Mesenteric fat pad (tissue), 1 donor: ENCODE results near the gene NUDT11. TPM values are rescaled to one million over a fixed set of nuclear protein-coding genes. Genes with fewer than 3 reads are reported as not detected.
"Not testable (repeated sequence)": the region's sequence is repeated elsewhere in the genome, so short reads cannot be mapped to it uniquely, and the experiment has no call there.

ENCODE experiments used
- DNase-seq: peaks from one replicate; pipeline ENCODE4 v3.0.0-alpha.2; 2020; ENCODE audit warnings: low spot score
- long read RNA-seq: library from polyadenylated mRNA; unstranded; transcript quantifications from one replicate; pipeline ENCODE4 v2.0.0, GENCODE V29; 2020
- total RNA-seq: library from RNA; stranded (reverse); fragmentation: NEBNext Ultra II Directional; extraction: Animal tissue kit (Norgen Biotek cat#: 25700); gene quantifications from one replicate; pipeline ENCODE4 v1.2.1, GENCODE V29; 2021
- donor health status: DM: yes; HTN: yes; CAD: no.

The NUDT11 gene
- total RNA-seq, result 0.58 TPM
- long read RNA-seq, partial matches to known transcripts, result 0 of 2 reads
- long read RNA-seq, other reads (novel, unspliced or antisense), result 0 of 2 reads

DNA sequence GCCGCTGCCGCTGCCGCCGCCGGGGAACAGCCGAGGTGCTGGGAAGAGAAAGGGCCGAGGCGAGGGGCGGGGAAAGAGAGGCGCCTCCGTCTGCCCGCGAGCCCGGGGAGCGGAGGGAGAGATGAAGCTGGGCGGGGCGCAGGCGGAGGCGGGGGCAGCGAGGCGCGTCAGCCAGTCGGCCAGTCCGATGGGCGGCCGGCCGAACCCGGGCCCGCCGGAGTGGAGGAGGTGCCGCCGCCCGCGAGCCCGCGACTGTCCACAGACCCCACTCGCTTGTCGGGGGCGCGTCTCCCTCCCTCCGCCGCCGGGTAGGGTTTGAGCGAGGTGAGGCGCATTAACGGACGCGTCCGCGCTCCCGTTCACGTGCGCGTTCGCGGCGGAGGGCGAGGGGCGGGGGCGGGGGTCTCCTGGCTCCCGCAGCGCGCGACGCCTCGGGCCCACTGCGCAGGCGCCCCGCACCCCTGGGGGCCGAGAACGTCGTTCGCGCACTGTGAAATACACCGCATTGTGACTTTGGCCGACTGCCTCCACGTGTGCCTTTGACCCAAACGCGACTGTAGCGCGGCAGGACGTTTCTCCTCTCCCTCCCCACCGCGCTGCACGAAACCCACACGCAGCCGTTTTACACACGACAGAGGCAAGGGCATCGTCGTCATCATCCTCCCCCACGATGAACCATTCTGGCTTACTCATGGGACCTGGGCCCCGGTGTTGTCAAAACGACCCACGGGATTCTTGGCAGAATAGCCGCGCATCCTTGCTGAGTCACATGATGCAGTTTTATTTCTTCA is at the start of gene NUDT11:
Gene NUDT11, minus strand, starts transcription at position 92 of the 791 bp plus-strand sequence. CDS start 148 bp downstream, outside the sequence.
- no peak for DNase-seq

DNA sequence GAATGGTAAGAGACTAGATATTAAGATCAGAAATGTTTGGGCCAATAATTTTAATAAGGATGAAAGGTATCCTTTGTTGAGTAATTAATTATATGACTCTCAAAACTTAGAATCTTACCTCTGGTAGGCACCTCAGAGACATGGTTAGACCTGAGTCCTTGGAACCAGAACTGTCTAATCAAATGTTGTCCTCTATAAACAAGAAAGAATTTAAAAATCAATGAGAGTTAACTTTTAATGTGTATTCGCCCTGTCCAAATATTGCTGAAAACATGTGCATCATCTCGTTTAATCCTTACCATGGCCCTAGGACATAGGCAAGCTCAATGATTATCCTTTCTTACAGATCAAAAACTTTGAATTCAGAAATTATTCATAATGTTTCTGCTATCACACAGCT is 24.0 kb upstream of the NUDT11 start:
- DNase-seq, result no peak

DNA sequence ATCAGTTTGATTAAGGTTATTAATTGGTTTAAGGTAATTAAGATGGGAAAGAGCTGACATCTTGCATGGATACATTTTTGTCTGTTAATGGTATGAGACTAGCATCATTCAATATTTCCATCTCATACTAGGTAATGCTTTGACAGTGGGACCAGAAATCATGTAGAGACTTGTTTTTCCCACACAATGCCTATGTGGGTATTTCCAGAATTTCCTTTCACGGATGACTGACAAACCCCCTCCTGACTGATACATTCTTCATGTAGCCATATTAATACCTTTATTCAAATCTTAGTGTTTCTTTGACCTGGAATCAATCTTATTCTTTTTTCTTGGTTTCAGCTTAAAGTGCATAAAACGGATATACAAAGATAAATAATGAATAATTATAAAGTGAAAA is 22.7 kb upstream of the NUDT11 start:
- not testable (repeated sequence) for DNase-seq

DNA sequence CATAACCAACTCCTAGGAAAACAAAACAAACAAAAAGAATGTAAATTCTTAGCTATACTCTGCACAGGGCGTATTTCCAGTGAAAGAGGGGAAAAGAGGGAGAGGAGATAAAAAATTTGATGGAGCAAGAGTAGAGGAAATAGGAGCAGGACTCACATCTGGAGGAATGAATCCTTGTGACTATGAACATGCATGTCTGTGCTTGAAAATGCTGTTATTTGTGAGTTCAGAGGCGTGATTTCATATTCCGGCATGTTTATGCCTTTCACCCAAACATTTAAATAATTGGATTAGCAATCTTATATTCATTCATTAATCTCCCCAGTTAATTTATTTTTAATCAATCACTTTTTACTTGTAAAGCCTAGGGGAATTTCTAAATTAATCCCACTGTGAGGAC is 11.2 kb upstream of the NUDT11 start:
- no peak for DNase-seq

DNA sequence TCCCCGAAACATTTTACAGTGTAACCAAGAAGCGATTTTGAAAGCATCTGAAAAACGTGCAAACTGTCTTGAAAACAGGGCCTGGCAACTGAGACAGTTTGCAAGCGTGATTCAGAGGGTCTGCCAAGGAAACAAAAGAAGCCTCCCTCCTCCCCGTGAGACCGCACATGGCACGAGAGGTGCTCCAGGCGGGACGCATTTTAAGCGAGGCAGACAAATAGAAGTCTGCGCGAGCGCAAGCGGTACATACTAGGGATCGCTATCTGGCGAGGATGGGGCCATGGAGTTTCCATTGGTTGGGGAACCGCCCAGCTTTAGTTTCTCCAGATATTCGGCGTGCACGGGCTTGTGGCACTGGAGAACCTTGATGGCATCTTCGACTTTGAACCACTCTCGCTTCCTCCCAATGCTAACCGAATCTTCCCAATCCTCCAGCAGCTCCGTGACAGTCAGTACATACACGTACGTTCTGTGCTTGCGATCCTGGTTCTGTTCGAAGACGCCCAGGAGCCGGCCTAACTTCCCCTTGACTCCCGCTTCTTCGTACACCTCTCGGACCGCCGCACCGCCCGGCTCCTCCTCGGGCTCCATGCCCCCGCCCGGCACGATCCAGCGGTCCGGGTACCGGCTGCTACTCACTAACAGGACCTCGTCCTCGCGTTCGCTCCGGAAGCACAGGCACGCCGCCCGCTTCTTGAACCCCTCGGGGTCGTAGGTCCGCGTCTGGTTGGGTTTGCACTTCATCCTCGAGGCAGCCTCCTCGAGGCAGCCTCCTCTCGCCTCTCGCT is 497 bp downstream of the NUDT11 start:
- DNase-seq, result not testable (repeated sequence)

DNA sequence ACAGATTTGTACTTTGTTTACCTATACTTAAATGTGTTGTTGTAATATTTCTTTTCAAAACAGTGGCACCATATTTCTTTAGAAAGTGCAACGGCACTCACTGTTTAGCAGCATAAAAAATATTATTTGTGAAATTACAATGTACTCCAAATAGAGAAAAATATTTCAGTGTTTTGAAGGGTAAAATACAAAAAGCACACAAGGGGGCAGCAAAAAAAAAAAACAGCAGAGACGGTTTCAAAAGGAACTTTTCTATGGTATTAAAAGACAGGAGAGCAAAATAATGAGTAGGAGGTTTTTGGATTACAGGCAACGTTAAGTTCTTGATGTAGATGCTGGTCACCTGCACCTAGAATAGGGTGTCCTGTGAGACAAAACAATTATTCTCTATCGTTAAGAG is 2.0 kb downstream of the NUDT11 start:
- DNase-seq, result no peak

DNA sequence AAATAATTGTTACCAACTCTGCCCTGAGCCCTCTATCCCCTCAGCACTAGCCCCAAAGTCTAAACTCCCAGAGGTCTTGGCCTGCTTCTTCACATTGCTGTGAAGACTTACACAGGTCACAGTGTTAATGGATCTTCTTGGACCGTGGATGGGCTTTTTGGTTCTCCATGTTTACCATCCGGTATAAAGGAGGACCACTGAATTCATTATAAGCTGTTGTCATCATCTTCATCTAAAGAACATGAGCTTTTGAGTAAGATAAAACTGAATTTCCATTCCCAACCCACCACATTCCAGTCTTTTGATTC is 8.5 kb downstream of the NUDT11 start:
- DNase-seq, result no peak

DNA sequence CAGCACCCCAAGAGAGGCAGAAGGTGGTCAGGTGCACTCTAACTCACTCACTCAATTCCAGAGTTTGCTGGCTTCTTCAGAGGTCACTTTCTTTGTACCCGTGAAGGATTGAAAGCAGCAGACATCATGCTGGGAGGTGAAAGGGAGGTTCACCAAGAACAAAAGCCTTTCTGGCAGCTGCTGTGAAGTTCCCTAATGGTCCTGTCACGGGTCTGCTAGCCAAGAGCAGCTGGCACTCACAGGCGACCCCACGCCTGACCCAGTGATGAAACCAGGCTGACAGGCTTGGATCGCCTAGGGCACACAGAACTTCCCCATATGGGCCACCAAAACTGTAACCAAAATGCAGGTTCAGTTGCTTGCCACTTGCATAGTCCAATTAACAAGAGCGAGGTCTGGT is 11.8 kb downstream of the NUDT11 start:
- no peak for DNase-seq

DNA sequence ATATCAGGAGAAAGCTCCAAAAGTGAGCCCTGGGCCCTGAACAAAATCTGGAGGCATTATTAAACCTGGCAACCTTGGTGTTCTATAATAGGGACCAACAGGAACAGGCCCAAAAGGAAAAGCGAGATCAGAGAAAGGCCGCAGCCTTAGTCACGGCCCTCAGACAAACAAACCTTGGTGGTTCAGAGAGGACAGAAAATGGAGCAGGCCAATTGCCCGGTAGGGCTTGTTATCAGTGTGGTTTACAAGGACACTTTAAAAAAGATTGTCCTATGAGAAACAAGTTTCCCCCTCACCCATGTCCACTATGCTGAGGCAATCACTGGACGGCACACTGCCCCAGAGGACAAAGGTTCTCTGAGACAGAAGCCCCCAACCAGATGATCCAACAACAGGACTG is 14.0 kb downstream of the NUDT11 start:
- DNase-seq, result not testable (repeated sequence)

DNA sequence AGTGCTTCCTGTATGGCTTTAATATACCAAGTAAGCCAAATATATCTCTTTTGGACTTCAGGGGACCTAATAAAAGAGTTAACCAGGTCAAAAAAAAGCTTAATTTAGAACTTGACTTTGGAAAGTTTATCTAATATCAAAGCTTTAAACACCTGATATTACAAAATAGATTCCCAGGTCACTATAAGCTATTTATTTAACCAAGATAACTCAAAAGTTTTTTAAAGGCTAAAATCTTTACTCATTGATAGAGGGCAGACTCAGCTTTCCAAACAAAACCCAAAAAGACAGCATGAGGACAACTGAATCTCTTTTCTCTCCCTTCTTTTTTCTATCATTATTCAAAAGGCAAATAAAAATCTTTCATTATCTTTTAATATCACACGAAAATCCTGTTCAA is 19.5 kb downstream of the NUDT11 start:
- DNase-seq, result no peak

DNA sequence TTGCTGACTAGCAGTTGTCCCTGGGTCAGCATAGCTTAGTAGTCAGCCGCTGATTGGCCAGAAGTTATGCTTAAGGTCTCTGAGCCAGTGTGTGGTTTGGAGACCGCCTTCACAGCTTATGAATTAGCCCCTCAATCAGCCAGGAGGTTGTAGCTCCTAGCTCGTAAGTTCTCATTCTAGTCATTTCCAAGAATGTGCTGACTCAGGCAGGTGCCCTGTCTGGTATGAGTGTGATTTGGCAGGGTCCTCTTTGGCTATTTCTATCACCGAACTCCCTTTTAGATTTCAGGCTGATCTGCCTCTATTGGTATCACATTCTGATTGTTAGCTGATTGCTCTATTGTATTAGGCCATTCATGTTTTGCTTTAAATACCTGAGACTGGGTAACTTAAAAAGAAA is 33.1 kb downstream of the NUDT11 start:
- no peak for DNase-seq

DNA sequence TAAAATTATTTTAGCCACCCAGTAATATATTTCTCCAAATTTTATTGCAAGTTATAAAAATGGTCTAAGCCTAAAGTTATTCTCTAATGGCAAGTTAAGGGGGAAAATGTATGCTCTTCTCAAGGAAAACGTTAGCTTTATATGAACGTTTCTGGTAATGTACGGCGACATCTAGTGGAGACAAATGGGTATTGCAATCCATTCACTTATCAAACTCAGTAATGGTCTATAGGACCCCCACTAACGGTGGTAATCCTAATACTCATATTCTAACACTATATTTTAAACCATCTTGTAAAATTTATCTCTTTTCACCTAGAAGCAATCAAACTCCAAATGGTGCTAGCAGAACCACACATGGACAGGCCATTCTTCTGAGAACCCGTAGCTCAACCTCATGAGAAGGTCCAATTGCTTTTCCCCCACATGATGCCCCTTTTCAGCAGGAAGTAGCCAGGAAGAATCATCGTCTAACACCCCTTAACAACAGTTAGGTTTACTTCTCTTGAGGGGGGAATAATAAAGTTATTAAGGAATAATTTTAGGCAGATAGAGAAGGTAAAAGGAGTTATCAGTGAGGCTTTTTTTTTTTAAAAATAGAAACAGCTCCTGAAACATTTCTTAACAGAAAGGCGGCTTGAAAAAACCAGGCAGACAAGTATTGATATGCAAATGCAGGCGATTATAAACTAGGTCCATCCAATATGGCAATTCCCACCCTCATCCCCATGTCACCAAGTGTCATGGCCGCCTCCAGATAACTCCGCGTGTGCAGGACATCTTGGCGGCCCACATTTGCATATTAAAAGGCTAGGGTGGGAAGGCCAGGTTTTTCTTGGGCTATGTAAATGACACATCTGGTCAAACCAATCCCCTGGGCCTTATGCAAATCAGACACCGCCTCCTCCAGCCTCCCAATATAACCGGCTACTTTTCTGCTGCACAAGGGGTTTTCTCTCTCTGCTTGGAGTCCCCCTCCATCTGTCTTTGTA is 35.0 kb downstream of the NUDT11 start:
- no peak for DNase-seq

DNA sequence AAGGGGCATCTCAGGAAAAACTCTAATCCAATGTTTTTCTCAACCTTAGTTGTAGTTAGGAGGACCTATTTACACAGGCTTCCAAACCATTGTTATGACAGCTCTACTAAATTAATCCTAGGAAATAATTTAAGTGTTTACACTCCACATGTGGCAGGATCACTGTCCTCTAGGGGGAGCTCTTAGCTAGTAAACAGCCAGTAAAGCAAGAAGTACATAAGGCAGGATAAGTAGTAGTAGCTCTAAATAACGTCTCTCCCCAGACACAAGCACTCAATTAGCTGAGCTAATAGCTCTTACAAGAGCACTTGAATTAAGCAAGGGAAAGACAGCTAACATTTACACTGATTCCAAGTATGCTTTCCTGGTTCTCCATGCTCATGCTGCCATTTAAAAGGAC is 37.3 kb downstream of the NUDT11 start:
- DNase-seq, result no peak

DNA sequence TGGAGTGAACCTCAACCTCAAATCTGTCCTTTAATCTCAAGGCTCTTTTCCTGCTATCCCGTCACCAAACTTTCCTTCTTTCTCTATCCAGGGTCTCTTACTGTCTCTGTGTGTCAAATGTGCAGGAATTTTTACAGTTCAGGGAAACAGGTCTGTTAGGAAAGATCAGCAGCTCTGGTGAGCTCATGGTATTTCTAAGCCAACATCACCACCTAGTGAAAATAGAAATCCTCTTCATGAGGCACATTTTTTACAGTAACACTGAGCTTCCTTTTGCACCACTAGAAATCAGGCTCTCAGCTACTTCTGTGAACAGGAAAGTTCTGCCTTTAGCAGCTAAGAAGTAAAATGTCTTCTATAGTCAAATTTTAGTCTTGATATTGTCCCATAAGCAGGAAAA is 39.6 kb downstream of the NUDT11 start:
- no peak for DNase-seq

DNA sequence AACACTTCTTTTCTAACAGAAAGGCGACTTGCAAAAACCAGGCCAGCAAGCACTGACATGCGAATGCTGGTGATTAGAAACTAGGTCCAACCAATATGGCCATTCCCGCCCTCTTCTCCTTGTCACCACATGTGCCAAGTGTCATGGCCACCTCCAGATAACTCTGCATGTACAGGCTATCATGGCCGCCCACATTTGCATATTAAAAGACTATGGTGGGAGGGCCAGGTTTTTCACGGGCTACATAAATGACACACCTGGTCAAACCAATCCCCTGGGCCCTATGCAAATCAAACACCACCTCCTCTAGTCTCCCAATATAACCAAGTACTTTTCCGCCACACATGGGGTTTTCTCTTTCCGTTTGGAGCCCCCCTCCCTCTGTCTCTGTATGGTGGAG is 40.1 kb downstream of the NUDT11 start:
- DNase-seq, result no peak

DNA sequence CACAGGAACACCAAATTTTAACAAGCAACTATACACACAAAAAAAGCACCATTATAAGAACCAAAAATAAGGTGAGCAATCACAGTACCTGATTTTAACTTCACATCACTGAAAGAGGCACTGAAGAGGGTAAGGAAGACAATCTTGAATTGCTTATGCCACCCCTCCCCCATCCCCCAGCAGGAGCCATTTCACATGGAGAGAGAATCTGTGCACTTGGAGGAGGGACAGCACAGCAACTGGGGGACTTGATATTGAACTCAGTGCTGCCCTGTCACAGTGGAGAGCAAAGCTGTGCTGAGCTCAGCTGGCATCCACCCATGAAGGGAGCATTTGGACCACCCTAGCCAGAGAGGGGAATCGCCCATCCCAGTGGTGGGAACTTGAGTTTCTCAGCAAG is 56.0 kb downstream of the NUDT11 start:
- no peak for DNase-seq

Other genes with a start within 250 kb of the NUDT11 start
- gene NUDT10, start 163.8 kb downstream of the NUDT11 start, total RNA-seq, result not detected
- gene CENPVL3, start 122.3 kb upstream of the NUDT11 start, total RNA-seq, result not detected
- gene CENPVL2, start 186.2 kb upstream of the NUDT11 start, total RNA-seq, result not detected
- not detected for gene CENPVL1, start 213.9 kb upstream of the NUDT11 start, total RNA-seq
- gene GSPT2, start 246.8 kb upstream of the NUDT11 start, total RNA-seq, result 7.3 TPM